HepG2 (cell line): ENCODE results near the gene MMP26. TPM values are rescaled to one million over a fixed set of nuclear protein-coding genes. Genes with fewer than 3 reads are reported as not detected.

Experiments
- ATAC-seq: fragments of 200-7000 bp; cut with Tn5 transposase; 3 replicates; pipeline ENCODE4 v1.9.1; 2020; ENCODE audit warnings: mild to moderate bottlenecking, moderate library complexity
- BruUV-seq: library from RNA; stranded (reverse); fragments of 400-500 nt; replicated peaks from 2 replicates; lab custom pipeline; 2021; lab: Mats Ljungman, UMichigan
- CTCF ChIA-PET: fragments of 300-600 bp; formaldehyde crosslinking; extraction: SDS; loops from one replicate; lab custom pipeline; 2021; ENCODE audit warnings: low total read pairs, inconsistent platforms, low intra/inter-chr PET ratio; lab: Yijun Ruan, JAX
- POLR2A ChIA-PET: fragments of 350-600 bp; sonication (Branson Sonifier 250); formaldehyde crosslinking; loops from one replicate; lab custom pipeline; 2020; ENCODE audit warnings: antibody characterized with exemption, inconsistent platforms; lab: Yijun Ruan, JAX
- DNase-seq: peaks from one replicate; pipeline ENCODE4 v3.0.0-alpha.2; 2015; ENCODE audit warnings: low spot score
- FAIRE-seq: peaks from 3 replicates; lab custom pipeline; 2011; peaks lifted over from hg19 to GRCh38; lab: Jason Lieb, UNC
- H2AFZ ChIP-seq: one replicate; pipeline ENCODE4 v1.6.1; 2011; ENCODE audit warnings: low read length, inconsistent platforms
- H3K27ac ChIP-seq: fragments of 300-600 bp; 3 replicates; pipeline ENCODE4 v1.8.0; 2011; ENCODE audit warnings: mixed run types, mild to moderate bottlenecking, mixed read lengths, low read length, inconsistent platforms; ENCODE audit not compliant: insufficient read depth; ENCODE audit errors: extremely low read length
- H3K27me3 ChIP-seq, 2 experiments: fragments of 200-600 bp in 1 of 2; 2 replicates in 1 of 2; 3 replicates in 1 of 2; pipeline versions ENCODE4 v1.6.0 to v1.8.0; 2011; ENCODE audit warnings: low read length in 2 of 2, mild to moderate bottlenecking in 2 of 2, moderate library complexity in 2 of 2, inconsistent platforms in 1 of 2; ENCODE audit not compliant: insufficient read depth in 2 of 2, control insufficient read depth in 1 of 2
- H3K36me3 ChIP-seq, 2 experiments: fragments of 200-600 bp in 1 of 2; replicated peaks in 1 of 2; 2 replicates in 1 of 2; 3 replicates in 1 of 2; pipeline versions ENCODE4 v1.5.1 to v1.8.0; 2011; ENCODE audit warnings: low read length in 2 of 2, inconsistent platforms in 1 of 2; ENCODE audit not compliant: insufficient read depth in 2 of 2, control insufficient read depth in 1 of 2
- H3K4me1 ChIP-seq: 2 replicates; pipeline ENCODE4 v1.5.1; 2012; ENCODE audit warnings: low read length, inconsistent platforms; ENCODE audit not compliant: insufficient read depth
- H3K4me2 ChIP-seq: 2 replicates; pipeline ENCODE4 v1.6.0; 2011; ENCODE audit warnings: low read depth, low read length, inconsistent platforms
- H3K4me3 ChIP-seq, 3 experiments: fragments of 200-600 bp in 1 of 3; sonication (generic), shearing (Covaris generic) in 1 of 3; replicated peaks in 1 of 3; 2 replicates each; pipeline ENCODE4 v1.5.1; 2011 to 2016; ENCODE audit warnings: low read length in 3 of 3, inconsistent platforms in 2 of 3, low read depth in 2 of 3, mild to moderate bottlenecking in 2 of 3, control low read depth in 1 of 3, mixed read lengths in 1 of 3; ENCODE audit not compliant: insufficient read depth in 1 of 3
- H3K79me2 ChIP-seq: one replicate; pipeline ENCODE4 v1.6.1; 2011; ENCODE audit warnings: low read length, inconsistent platforms; ENCODE audit not compliant: insufficient read depth
- H3K9ac ChIP-seq: 2 replicates; pipeline ENCODE4 v1.6.0; 2011; ENCODE audit warnings: mild to moderate bottlenecking, low read depth, low read length, inconsistent platforms; ENCODE audit not compliant: insufficient read depth
- H3K9me3 ChIP-seq: 2 replicates; pipeline ENCODE4 v1.5.1; 2012; ENCODE audit warnings: mild to moderate bottlenecking, low read length
- H4K20me1 ChIP-seq: 2 replicates; pipeline ENCODE4 v1.6.0; 2011; ENCODE audit warnings: inconsistent platforms, mild to moderate bottlenecking, low read length, moderate library complexity; ENCODE audit not compliant: insufficient read depth
- AGO1 ChIP-seq: fragments of 200-400 bp; formaldehyde crosslinking; IDR thresholded peaks from 2 replicates; pipeline ENCODE4 v1.6.1; 2017; ENCODE audit warnings: mild to moderate bottlenecking, low read depth, low read length, moderate library complexity; ENCODE audit not compliant: poor library complexity, severe bottlenecking
- BCL6 ChIP-seq: IDR thresholded peaks from 2 replicates; pipeline ENCODE4 v1.6.1; 2016; ENCODE audit warnings: missing genetic modification reagents, missing compliant biosample characterization
- MIER2 ChIP-seq: IDR thresholded peaks from 2 replicates; pipeline ENCODE4 v1.6.1; 2016; ENCODE audit warnings: missing biosample characterization, missing genetic modification reagents
- POGZ ChIP-seq: sonication (generic); formaldehyde crosslinking; IDR thresholded peaks from 2 replicates; pipeline ENCODE4 v1.4.0; 2020; ENCODE audit warnings: mild to moderate bottlenecking, missing genetic modification reagents
- RFXAP ChIP-seq: sonication (generic); formaldehyde crosslinking; IDR thresholded peaks from 2 replicates; pipeline ENCODE4 v1.4.0; 2020; ENCODE audit warnings: missing genetic modification reagents, borderline replicate concordance
- SP4 ChIP-seq: sonication (generic); formaldehyde crosslinking; IDR thresholded peaks from 2 replicates; pipeline ENCODE4 v1.8.1; 2023; ENCODE audit warnings: mild to moderate bottlenecking, missing genetic modification reagents
- TAF1 ChIP-seq: sonication (generic); formaldehyde crosslinking; IDR thresholded peaks from 2 replicates; pipeline ENCODE4 v1.4.0; 2020; ENCODE audit warnings: missing genetic modification reagents
- TBX3 ChIP-seq: fragments of 450-650 bp; IDR thresholded peaks from 2 replicates; pipeline ENCODE4 v1.6.1; 2017; ENCODE audit warnings: antibody characterized with exemption, mild to moderate bottlenecking, inconsistent platforms, borderline replicate concordance
- TCF7 ChIP-seq: sonication (generic); IDR thresholded peaks from 2 replicates; pipeline ENCODE4 v1.6.1; 2016; ENCODE audit warnings: antibody characterized with exemption, low read depth
- ZFP90 ChIP-seq: sonication (generic); formaldehyde crosslinking; IDR thresholded peaks from 2 replicates; pipeline ENCODE4 v1.8.0; 2022; ENCODE audit warnings: missing genetic modification reagents, mild to moderate bottlenecking, inconsistent platforms, borderline replicate concordance
- ZNF143 ChIP-seq: sonication (generic); formaldehyde crosslinking; IDR thresholded peaks from 2 replicates; pipeline ENCODE4 v1.4.0; 2020; ENCODE audit warnings: missing genetic modification reagents
- ZNF382 ChIP-seq: sonication (generic); formaldehyde crosslinking; IDR thresholded peaks from 2 replicates; pipeline ENCODE4 v1.5.0; 2020; ENCODE audit warnings: missing genetic modification reagents, mild to moderate bottlenecking, borderline replicate concordance
- ZNF616 ChIP-seq: sonication (generic); formaldehyde crosslinking; IDR thresholded peaks from 2 replicates; pipeline ENCODE4 v1.5.0; 2020; ENCODE audit warnings: low read depth, mild to moderate bottlenecking, missing genetic modification reagents
- ZNF775 ChIP-seq: sonication (generic); formaldehyde crosslinking; IDR thresholded peaks from 2 replicates; pipeline ENCODE4 v1.4.0; 2020; ENCODE audit warnings: missing genetic modification reagents, mild to moderate bottlenecking, moderate library complexity, borderline replicate concordance
- WGBS: methylation state at CpG from one replicate; pipeline ENCODE4 v1.1.6; 2017; ENCODE audit warnings: low lambda C conversion rate; 5-methylcytosine and 5-hydroxymethylcytosine counted together
- in situ Hi-C: cut with HindIII; loops from 2 replicates; pipeline ENCODE4 v1.10.0; 2017; ENCODE audit warnings: low pct_unique_long_range_greater_than_20kb; ENCODE audit not compliant: extremely low pct_ligation_motif_present
- intact Hi-C: fragments of 100-400 bp; cut with micrococcal nuclease; formaldehyde crosslinking; loops from one replicate; pipeline ENCODE4 v1.10.0; 2022; ENCODE audit not compliant: unreplicated experiment
- polyA plus RNA-seq, 8 experiments: library from polyadenylated mRNA; depleted of rRNA in 3 of 8; stranded (reverse) in 7 of 8; unstranded in 1 of 8; fragments of >200 nt; fragmentation: Illumina TruSeq in 4 of 8; extraction: Trizol in 4 of 8; gene quantifications; 2 replicates each; pipeline versions ENCODE4 v1.2.1 to v1.2.3, GENCODE V29; 2011 to 2016; ENCODE audit warnings: low read depth in 4 of 8, missing spikeins in 1 of 8, mixed read lengths in 1 of 8; ENCODE audit not compliant: insufficient read depth in 1 of 8
- total RNA-seq, 5 experiments: library from RNA; depleted of rRNA; stranded (reverse); fragments of >200 nt; fragmentation: Illumina TruSeq; extraction: Trizol; gene quantifications; 2 replicates each; pipeline ENCODE4 v1.2.3, GENCODE V29; 2016; ENCODE audit warnings: low read depth in 1 of 5
- TF ChIP-seq, protein P1 (sequence below), 2 experiments: fragments of 450-650 bp in 1 of 2; sonication (generic) in 1 of 2; formaldehyde crosslinking; IDR thresholded peaks; 2 replicates each; pipeline versions ENCODE4 v1.5.0 to v1.8.0; 2020 to 2022; ENCODE audit warnings: mild to moderate bottlenecking in 1 of 2, missing genetic modification reagents in 1 of 2
- TF ChIP-seq, protein P2 (sequence below): sonication (generic); formaldehyde crosslinking; IDR thresholded peaks from 2 replicates; pipeline ENCODE4 v1.4.0; 2020; ENCODE audit warnings: missing genetic modification reagents, borderline replicate concordance
- TF ChIP-seq, protein P3 (sequence below): sonication (generic); formaldehyde crosslinking; IDR thresholded peaks from 2 replicates; pipeline ENCODE4 v1.9.0; 2022; ENCODE audit warnings: low read depth, missing genetic modification reagents
- TF ChIP-seq, protein P4 (sequence below): conservative IDR thresholded peaks from 2 replicates; pipeline ENCODE4 v1.6.1; 2018; ENCODE audit warnings: missing genetic modification reagents

The MMP26 gene
- total and polyA plus RNA-seq, 2 of the 13 experiments (the other 11 are each of a cell fraction or from before 2014, with no cell fraction given), result not detected

DNA sequence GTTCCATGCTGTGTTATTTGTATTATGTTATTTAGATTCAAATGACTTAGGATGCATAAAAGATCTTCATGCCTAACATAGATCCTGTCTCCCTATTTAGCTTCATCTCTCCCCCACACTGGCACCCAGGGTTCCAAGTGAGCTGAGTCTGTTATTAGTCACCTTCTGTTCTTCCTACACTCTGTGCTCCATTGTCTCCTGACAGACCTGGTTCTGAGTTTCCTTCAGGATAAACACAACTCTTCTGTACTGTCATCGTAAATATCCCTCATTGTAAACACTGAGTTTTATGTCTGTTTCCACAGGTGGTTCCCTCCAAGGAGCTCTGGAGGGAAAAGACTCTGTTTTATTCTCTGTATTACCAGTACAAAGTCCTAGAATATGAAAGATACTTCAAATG is 8.7 kb downstream of the MMP26 start:
- intact Hi-C loops, result no loop called here
- FAIRE-seq (no peak), DNase-seq (no peak), ATAC-seq (no peak)
- in situ Hi-C loops, result no loop called here
- H3K79me2 ChIP-seq, result no peaks in the 10 kb centered on the region
- ChIA-PET POLR2A (no interaction called here), CTCF (no interaction called here)
- H3K9ac ChIP-seq, result no peak overlapping the region
- H3K36me3 ChIP-seq, result no peaks in the 10 kb centered on the region
- no peak overlapping the region for H3K4me2 ChIP-seq
- peaks cover 0 to 6% of the 10 kb centered on the region in 2 experiments; a peak in 2 of 5 replicates for H3K27me3 ChIP-seq
- no peaks in the 10 kb centered on the region for H3K4me1 ChIP-seq
- WGBS, result 0% methylated on average over 1 of the region's 1 CpG
- no peaks in the 10 kb centered on the region for H4K20me1 ChIP-seq
- BruUV-seq, result no TSS peak
- H3K9me3 ChIP-seq, result no peaks in the 10 kb centered on the region
- H3K4me3 ChIP-seq, result no peak overlapping the region
- TF ChIP-seq TAF1 (no peak), AGO1 (no peak), MIER2 (CRISPR knock-in tag) (no peak), ZNF143 (CRISPR knock-in tag) (no peak), BCL6 (CRISPR knock-in tag) (no peak), ZNF382 (CRISPR knock-in tag) (no peak), POGZ (no peak), ZFP90 (CRISPR knock-in tag) (no peak), RFXAP (CRISPR knock-in tag) (no peak), TCF7 (no peak), SP4 (CRISPR knock-in tag) (no peak), ZNF775 (CRISPR knock-in tag) (no peak), TBX3 (no peak), ZNF616 (CRISPR knock-in tag) (no peak)
- TF ChIP-seq, protein P1, sequence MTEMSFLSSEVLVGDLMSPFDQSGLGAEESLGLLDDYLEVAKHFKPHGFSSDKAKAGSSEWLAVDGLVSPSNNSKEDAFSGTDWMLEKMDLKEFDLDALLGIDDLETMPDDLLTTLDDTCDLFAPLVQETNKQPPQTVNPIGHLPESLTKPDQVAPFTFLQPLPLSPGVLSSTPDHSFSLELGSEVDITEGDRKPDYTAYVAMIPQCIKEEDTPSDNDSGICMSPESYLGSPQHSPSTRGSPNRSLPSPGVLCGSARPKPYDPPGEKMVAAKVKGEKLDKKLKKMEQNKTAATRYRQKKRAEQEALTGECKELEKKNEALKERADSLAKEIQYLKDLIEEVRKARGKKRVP (CRISPR knock-in tag; IDR thresholded peaks at IDR 0.05), result no peak
- TF ChIP-seq, protein P2, sequence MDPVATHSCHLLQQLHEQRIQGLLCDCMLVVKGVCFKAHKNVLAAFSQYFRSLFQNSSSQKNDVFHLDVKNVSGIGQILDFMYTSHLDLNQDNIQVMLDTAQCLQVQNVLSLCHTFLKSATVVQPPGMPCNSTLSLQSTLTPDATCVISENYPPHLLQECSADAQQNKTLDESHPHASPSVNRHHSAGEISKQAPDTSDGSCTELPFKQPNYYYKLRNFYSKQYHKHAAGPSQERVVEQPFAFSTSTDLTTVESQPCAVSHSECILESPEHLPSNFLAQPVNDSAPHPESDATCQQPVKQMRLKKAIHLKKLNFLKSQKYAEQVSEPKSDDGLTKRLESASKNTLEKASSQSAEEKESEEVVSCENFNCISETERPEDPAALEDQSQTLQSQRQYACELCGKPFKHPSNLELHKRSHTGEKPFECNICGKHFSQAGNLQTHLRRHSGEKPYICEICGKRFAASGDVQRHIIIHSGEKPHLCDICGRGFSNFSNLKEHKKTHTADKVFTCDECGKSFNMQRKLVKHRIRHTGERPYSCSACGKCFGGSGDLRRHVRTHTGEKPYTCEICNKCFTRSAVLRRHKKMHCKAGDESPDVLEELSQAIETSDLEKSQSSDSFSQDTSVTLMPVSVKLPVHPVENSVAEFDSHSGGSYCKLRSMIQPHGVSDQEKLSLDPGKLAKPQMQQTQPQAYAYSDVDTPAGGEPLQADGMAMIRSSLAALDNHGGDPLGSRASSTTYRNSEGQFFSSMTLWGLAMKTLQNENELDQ (CRISPR knock-in tag), result no peak
- TF ChIP-seq, protein P3, sequence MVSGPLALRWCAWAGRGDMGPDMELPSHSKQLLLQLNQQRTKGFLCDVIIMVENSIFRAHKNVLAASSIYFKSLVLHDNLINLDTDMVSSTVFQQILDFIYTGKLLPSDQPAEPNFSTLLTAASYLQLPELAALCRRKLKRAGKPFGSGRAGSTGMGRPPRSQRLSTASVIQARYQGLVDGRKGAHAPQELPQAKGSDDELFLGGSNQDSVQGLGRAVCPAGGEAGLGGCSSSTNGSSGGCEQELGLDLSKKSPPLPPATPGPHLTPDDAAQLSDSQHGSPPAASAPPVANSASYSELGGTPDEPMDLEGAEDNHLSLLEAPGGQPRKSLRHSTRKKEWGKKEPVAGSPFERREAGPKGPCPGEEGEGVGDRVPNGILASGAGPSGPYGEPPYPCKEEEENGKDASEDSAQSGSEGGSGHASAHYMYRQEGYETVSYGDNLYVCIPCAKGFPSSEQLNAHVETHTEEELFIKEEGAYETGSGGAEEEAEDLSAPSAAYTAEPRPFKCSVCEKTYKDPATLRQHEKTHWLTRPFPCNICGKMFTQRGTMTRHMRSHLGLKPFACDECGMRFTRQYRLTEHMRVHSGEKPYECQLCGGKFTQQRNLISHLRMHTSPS (CRISPR knock-in tag), result no peak
- TF ChIP-seq, protein P4, sequence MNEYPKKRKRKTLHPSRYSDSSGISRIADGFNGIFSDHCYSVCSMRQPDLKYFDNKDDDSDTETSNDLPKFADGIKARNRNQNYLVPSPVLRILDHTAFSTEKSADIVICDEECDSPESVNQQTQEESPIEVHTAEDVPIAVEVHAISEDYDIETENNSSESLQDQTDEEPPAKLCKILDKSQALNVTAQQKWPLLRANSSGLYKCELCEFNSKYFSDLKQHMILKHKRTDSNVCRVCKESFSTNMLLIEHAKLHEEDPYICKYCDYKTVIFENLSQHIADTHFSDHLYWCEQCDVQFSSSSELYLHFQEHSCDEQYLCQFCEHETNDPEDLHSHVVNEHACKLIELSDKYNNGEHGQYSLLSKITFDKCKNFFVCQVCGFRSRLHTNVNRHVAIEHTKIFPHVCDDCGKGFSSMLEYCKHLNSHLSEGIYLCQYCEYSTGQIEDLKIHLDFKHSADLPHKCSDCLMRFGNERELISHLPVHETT (CRISPR knock-in tag), result no peak
- no peak overlapping the region for H2AFZ ChIP-seq
- H3K27ac ChIP-seq, result no peak overlapping the region
